Stimulated activated CD4-positive, alpha-beta T cell treated with anti-CD3 and anti-CD28 coated beads, Interleukin-1b, Interleukin-23, amount 100 ng/mL, for 1 hour (primary cell): ENCODE measurements around the gene LAMA2.
"Not testable (repeated sequence)": the region's sequence is repeated elsewhere in the genome, so short reads cannot be mapped to it uniquely, and the experiment has no call there.

Experiments used
- DNase-seq, 2 donors: peaks; one replicate each; pipeline ENCODE4 v3.0.0-alpha.2; 2020; ENCODE audit warnings: low read depth in 2 of 2

LAMA2 gene

DNA sequence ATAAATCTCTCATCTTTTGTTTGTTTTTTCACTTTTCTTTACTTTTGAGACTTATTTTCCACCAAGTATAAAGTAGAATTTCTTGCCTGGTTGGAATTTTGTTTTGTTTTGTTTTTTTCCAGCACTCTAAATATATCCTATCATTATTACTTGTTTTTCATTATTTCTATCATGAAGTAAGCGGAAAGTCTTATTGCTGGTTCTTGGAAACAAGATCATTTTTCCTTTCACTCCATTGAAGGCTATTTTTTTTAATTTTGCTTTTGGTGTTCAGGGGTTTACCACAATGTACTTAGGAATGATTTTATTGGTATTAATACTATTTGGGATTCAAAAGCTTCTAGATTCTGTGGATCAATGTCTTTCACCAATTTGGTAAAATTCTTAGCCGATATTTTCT is 190.1 kb downstream of the LAMA2 start:
- DNase-seq, result no peak

DNA sequence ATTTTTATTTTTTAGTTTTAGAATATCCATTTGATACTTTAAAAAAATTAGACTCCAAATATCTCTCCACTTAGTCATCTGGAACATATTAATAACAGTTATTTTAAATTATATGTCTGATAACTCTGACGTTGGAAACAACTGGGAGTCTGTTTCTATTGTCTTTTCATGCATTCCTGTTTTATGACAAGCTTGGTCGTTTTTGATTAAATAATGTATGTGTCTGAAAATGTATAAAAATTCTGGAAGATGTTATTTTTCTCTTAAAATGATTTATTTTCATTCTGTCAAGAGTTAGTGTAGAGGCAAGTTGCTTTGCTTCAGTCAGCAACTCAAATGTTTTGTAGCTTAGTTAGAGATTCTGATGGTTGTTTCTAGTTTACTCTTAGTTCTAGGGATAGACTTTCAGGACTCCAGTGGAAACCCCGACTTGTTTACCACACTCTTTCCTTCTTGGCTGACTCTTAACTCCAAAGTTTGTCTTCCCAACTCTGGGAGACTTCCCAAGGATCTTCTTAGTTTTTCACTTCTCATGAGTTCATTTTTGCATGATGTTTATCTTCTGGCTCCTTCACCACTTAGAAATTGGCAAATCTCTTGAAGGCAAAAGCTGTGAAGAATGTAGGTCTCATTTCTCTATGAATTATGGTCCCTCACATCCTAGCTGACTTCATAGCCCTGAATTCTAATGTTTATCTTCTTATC is 190.9 kb downstream of the LAMA2 start:
- no peak for DNase-seq

DNA sequence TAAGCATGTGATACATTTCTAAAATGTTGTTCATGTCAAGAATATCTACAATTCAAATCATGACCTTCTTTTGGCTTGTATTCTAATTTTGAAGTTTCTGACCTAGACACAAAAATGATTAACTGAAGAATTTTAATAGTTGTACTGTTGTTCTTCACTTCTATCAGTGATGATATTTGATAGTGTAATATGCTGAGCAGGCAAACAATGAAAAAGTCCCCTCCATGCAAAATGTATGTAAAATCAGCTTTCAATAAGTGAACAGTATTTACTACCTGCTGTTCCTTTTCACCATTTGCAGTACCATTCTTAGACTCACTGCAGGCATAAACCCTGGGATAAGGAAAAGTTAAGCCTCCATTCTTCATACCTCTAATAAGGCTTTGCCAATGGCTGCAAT is 201.5 kb downstream of the LAMA2 start:
- DNase-seq, result no peak

DNA sequence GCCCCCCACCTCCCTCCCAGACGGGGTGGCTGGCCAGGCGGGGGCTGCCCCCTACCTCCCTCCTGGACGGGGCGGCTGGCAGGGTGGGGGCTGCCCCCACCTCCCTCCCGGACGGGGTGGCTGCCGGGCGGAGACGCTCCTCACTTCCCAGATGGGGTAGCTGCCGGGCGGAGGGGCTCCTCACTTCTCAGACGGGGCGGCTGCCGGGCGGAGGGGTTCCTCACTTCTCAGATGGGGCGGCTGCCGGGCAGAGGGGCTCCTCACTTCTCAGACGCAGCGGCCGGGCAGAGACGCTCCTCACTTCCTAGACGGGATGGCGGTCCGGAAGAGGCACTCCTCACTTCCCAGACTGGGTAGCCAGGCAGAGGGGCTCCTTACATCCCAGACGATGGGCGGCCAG is 205.5 kb downstream of the LAMA2 start:
- DNase-seq, result not testable (repeated sequence)

DNA sequence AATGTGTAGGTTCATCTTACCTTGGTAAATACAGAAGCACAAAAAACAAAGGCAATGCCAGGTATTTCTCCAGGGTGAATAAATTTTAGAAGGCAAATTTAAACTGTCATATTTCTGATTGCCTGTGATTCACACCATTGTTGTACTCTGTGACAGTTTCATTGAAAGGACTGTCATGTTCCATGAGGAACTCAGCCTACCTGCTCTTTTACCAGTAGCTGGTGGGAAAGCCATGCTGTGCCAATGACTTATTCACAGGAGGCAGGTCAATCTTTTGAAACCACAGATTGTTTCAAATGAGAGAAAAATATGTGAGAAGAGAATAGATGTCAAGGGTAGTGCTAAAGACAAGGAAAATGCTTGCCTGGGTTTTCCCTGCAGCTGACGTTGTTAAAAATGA is 206.4 kb downstream of the LAMA2 start:
- DNase-seq, result no peak

DNA sequence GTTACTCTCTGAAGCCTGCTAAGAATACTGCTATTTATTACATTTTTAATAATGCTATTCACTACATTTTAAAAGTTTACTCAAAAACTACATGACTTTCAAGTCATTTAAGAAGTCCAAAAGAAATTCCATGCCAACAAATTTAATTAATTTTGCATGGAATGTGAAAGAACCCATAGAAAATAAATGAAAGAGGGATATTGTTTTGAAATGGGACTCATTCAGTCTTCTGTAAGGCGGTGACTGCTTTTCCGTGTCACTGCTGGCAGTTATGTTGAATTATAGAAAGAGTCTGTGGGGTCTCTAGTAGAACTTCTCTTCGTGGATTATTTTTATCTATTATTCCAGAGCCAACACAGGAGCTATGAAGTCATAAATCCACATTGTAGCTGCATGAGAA is 211.2 kb downstream of the LAMA2 start:
- no peak for DNase-seq

DNA sequence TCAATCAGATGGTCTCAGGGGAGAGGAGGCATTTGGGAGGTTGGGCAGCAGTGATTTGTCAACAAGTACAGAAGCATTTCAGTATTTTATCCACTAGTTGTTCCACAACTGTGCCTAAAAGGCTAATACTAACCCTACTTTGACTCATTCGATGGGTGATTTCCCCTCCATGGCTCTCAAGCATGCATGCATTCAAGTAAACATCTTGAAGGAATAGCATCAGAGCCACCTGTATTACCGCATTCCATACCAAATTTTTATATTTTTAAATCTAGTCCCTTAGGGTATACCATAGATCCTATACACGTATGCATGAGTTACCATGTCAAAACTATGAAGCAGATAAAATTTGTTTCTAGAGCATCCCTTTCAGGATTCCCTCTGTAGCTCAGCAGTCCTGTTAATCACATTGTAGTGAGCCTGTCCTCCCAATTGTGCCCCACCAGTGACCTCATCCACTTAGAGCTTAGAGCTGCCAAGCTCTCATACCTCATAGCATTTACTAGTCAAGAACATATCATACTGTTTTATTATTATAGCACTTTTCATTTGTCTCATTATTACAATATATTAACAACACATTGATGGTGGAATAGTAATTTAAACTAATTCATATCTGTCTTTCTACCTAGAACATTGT is 213.8 kb downstream of the LAMA2 start:
- DNase-seq, result no peak

DNA sequence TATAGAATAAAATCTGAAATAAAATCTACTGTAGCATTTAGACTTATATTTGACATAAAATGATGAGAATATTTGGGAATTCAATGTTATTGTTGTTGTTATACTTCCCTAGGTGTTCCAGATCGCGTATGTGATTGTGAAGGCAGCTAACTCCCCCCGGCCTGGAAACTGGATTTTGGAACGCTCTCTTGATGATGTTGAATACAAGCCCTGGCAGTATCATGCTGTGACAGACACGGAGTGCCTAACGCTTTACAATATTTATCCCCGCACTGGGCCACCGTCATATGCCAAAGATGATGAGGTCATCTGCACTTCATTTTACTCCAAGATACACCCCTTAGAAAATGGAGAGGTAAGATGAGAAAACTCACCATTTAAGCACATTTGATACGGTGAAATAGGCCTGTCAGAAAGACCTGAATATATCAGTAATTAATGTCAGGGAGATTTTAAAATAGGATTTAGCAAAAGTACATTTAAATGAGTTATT is 215.2 kb downstream of the LAMA2 start:
- no peak for DNase-seq

DNA sequence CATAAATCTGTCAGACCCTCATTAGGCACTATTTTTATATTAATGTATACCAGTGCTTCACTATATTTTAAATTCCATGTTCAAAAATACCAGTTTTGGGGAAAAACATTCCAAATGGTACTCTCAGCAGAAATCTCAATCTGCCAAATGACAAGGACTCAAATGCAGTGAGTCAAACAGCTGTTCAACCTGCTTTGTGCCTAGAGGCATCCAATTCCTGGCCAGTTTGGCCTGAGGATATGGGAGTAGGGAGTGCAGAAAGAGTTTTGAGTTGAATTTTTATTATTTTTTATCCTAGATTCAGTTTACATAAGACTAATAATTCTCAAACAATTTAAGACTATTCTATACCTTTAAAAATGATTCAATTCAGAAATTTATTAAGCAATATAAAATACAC is 216.8 kb downstream of the LAMA2 start:
- DNase-seq, result no peak

DNA sequence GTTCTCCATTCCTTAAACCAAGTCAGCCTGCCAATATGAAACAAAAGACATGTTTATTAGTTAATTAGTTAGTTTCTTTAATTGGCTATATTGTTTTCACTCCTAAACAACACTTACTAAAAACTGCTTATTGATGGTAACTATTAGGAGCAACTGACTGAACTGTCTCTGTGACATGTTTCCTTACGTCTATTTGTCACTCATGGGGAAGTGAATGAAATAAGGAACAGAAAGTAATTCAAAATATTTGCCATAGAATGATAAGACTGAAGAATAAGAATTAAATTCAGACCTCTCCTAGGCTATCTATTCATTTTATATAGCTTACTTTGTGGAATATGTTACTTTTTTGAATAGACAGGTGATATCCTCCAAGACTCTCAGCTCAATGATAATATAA is 217.2 kb downstream of the LAMA2 start:
- DNase-seq, result no peak

DNA sequence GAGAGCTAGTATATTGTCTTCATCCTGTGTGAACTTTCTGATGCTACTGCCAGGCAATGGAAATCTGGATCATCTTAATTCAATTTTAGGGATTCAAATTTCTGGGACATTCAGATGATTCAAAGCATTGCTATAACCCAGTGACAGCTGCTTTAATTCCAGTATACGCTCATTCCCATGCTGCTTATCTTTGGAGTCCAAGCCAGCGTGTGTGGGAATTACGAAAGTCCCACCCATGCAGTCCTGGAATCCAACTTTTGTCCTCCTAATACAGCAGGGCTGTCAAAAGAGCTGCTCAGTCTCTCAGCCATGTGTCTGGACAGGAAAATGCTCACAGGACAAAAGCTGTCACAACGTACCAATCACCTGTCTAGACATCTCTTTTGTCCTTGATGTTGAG is 219.8 kb downstream of the LAMA2 start:
- no peak for DNase-seq

DNA sequence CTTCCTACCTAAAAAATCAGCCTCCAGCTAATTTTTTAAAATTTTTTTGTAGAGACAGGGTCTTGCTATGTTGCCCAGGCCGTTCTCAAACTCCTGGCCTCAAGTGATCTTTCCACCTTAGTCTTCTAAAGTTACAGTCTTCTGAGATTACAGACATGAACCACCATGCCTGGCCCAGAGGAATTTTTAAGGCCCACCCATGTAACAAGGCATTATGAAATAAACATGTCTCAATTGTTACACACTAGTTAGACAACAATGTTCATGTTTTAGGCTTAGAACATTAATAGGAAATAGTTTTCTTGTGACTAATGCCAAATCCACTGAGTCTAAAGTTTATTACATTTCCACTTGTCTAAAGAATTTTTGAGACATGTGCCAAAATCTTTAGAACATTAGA is 221.2 kb downstream of the LAMA2 start:
- no peak for DNase-seq

DNA sequence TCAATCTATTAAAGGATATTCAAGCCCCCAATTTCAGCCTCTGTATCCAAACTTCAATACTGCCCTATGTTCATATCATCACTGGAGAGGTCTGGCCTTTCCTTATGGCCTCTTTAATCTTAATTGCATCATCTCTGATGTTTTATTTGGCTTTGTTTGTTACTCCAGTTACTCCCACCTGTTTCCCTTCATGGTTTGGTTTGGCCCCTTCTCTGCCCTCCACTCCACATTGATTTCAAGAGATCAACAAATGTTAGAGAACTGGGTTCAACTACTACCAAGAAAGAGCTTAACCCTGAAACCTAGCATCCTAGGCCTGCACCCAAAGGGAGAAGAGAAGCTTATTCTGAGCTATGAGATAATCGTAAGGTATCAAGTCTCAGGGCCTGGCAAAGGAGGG is 221.6 kb downstream of the LAMA2 start:
- DNase-seq, result no peak

DNA sequence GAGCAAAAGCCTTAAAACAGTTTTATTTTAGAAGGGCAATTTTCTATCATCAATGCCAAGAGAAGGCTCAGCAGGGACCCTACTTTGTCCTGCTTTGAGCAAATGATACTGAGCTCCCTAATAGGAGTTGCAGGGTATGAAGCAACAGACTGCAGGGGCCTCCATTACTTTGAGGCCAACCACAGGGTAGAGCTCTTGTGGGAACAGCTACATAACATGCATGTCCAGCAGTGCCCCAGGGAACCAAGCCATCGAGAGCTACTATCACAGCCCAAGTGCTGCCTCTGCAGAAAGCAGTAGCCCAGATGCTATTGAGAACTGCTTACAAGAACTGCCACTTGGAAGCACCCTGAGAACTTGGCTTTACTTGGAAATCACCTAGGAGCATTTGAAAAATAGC is 222.1 kb downstream of the LAMA2 start:
- no peak for DNase-seq

DNA sequence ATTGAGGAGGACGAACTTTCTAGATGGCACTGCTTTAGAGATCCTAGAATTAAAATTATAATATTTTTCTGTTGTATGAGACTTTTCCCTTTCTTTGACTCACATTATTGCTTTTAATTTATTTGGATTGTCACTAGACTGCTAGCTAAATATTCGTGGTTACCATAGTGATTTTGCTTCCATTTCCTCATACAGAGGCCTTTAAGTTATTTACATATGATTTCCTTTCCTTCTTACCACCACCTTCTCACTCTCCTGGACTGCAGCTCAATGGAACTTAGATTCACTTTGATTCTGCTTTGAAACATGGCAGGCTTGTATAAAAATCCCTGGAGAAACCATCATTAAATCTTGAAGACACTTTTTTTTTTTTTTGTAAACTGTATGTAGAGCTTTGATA is 222.9 kb downstream of the LAMA2 start:
- DNase-seq, result no peak

DNA sequence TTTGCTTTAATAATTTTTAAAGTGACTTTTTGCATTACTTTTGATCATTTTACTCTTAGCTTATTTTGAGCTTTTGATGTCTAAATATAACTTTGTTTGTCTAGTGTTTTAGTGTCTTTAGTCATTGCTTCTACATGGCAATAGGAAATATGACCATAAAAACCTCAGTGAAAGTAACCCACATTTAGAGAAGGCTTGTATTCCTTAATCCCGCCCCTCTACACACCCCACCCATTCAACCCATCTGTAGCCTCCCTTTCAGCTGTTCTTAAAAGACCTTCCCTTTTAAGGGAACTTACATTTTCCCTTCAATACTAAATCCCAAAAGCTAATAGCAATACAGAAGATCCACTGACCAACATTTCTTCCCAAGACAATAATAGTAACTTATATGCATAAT is 225.4 kb downstream of the LAMA2 start:
- DNase-seq, result no peak

DNA sequence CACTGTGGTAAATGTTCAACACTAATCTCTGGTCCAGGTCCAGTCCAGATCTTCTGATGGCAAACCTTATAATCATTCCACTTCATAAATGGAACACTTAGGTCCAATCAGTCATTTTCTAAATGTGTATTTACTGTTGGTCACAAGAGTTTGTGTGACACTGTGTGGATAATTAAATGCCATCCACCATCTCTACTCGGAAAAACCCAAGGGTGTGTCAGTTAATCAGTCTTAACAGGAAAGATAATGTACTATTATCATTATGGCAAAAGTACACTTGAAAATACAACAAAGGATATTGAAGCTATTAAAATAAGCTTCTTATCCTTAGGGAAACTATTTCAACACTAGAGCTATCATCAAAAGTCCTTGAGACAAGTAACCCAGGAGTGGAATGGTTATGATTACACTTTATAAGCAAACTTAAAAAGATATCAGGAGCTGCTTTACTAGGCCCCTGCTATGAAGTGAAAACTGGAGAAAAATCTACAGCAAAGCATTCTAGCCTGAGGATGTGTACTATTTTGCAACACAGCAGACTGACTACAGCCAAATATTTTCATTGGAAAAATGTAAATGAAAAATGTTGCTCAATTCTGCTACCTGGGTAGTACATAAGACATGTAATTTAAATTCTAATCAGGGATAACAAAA is 227.9 kb downstream of the LAMA2 start:
- no peak for DNase-seq

DNA sequence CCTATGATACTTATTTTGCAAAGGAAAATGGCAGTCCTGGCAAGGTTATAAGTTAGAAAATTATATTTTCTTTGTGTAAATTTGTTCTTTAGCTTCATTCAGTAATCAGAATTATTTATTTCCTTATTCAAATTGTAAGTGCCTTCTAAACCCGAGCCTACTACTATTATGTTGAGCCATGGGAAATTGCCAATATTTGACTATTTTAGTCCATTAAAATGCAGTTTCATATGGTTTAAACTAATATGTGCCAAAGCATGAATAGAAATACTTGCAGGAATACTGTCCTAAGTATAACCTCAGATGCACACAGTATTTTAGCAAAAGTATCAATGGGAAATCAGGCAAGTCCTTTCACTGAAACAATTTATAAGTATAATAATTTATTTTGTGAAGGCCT is 228.4 kb downstream of the LAMA2 start:
- DNase-seq, result no peak

DNA sequence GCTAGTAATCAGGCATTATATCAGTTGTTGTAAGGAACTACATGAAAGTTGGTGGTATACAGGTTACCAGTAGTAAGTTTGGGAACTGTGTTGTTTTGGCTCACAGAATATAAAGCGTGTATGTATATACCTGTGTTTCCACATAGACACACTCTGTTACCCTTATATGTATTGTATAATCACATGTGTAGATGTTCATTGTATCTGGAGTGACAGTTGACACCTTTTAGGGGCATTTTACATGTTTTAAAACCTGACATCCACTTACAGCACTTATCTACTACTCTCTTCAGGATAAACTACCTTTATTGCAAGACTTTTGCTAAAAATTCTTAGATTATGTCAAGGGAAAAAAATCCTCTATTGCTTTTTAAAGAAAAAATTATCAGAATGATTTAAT is 228.9 kb downstream of the LAMA2 start:
- no peak for DNase-seq

DNA sequence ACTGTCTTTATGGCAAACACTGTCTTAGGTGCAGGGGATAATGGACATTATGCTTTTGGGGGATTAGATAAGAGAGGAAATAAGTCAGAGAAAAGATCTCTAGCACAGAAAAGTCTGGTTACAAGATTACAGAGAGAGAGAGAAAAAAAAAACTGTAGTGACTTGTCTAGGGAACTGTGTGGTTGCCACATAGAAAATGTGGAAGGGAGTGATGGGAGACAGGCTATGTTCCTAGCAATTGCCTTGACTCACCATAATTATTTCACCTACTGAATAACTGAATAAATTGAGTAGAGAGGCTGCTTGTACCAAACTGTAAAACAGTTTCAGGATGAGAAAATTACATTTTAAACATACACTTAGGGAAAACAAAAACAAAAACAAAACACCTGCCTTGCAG is 229.7 kb downstream of the LAMA2 start:
- no peak for DNase-seq

DNA sequence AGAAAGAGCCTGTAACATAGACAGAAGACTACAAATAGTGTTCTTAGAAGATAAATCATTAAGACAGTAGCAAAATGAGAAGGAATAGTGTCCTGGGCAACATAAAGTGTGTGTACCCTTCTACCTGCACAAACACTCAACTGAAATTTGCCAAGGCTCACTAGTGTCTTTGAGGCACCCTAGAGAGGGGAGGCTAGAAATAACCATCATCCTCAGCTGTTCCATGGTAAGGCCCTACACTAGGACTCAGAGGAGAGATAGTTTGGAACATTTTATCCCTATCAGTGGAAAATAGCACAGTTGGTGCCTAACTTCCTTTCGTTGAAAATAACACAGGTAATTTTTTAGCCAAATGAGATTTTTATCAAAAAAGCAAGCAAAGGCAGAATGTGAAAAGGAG is 230.7 kb downstream of the LAMA2 start:
- DNase-seq, result no peak

DNA sequence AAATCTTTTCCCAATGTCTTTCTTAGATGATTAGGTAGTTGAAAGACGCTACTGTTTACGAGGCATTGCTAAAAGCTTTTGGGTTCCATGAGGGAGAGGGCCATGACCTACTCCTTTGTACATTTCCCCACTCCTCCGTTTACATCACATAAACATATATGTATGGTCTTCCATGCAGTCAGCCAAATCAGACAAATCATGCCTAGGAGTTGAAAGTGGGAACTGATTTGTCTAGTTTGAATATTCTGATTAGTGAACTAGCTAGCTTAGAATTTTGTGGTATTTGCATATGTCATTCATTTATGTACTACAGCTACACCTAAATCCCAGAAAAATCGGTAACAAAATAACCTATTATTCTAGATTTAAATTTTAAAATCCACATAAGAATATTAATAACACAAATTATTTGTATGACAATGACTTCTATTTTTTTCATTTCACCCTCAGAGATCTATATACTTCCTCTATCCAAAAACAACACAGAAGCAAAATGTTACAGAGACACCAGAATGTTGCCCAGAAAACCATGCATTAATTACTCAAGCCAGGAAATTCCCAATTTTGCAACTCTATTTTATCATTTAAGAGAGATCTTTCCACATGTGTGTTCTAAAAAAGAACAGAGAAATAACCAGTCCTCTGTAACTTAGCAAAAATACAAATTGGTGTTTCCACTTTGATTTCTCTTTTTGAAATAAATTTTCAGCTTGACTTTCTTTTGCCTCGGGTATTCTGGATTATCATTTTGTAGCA is 231.9 kb downstream of the LAMA2 start:
- no peak for DNase-seq

DNA sequence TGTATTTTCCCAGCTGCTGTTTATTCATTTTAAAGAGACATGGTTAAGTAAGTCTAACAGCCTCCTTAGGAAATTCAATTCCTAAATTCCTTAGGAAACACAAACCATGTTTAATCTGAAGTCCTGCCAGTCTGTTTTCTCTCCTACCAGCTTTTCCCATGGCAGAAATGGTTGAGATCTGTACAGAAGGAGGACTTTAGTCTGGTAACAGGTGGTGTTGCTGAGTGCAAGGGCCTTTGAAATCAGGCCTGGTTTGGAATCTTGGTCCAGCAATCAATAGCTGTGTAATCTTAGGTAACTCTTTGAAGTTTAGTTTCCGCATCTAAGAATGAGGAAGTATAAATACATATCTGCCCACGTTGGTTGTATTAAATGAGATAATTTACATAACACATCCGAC is 232.5 kb downstream of the LAMA2 start:
- DNase-seq, result no peak
